DOHH2 (cell line): ENCODE measurements around the gene LASP1NB.

Experiments
- H3F3A ChIP-seq: fragments of 200-600 bp; sonication (generic), shearing (Covaris generic); 2 replicates; pipeline ENCODE4 v1.6.0; 2016; ENCODE audit warnings: antibody characterized with exemption, mild to moderate bottlenecking; ENCODE audit not compliant: control insufficient read depth, insufficient read depth
- H3K27ac ChIP-seq: fragments of 200-600 bp; sonication (generic); 2 replicates; pipeline ENCODE4 v1.5.1; 2014; ENCODE audit warnings: low read depth, mild to moderate bottlenecking, low read length, moderate library complexity
- H3K27me3 ChIP-seq: fragments of 200-600 bp; sonication (generic); 2 replicates; pipeline ENCODE4 v1.6.1; 2014; ENCODE audit warnings: mild to moderate bottlenecking, low read length, mixed read lengths; ENCODE audit not compliant: control insufficient read depth
- H3K36me3 ChIP-seq: fragments of 200-600 bp; sonication (generic); 2 replicates; pipeline ENCODE4 v1.6.1; 2014; ENCODE audit warnings: mild to moderate bottlenecking, low read length, moderate library complexity, mixed read lengths; ENCODE audit not compliant: control insufficient read depth
- H3K4me1 ChIP-seq: fragments of 200-600 bp; sonication (generic); 2 replicates; pipeline ENCODE4 v1.6.1; 2014; ENCODE audit warnings: mild to moderate bottlenecking, low read length, mixed read lengths; ENCODE audit not compliant: control insufficient read depth
- H3K4me2 ChIP-seq: fragments of 200-600 bp; sonication (generic); 2 replicates; pipeline ENCODE4 v1.6.0; 2014; ENCODE audit warnings: mild to moderate bottlenecking, low read length, moderate library complexity
- H3K4me3 ChIP-seq: fragments of 200-600 bp; sonication (generic); 2 replicates; pipeline ENCODE4 v1.5.1; 2014; ENCODE audit warnings: mild to moderate bottlenecking, low read length, mixed read lengths
- H3K79me2 ChIP-seq: fragments of 200-600 bp; sonication (generic); 2 replicates; pipeline ENCODE4 v1.6.1; 2014; ENCODE audit warnings: mild to moderate bottlenecking, low read length, mixed read lengths; ENCODE audit not compliant: control insufficient read depth
- H3K9me2 ChIP-seq: fragments of 200-600 bp; sonication (generic); replicated peaks from 2 replicates; pipeline ENCODE4 v1.6.1; 2014; ENCODE audit warnings: mild to moderate bottlenecking, low read length, mixed read lengths; ENCODE audit not compliant: control insufficient read depth
- H3K9me3 ChIP-seq: fragments of 200-600 bp; sonication (generic); 2 replicates; pipeline ENCODE4 v1.6.1; 2014; ENCODE audit warnings: antibody characterized with exemption, low read length, mixed read lengths; ENCODE audit not compliant: control insufficient read depth, insufficient read depth
- H4K20me1 ChIP-seq: fragments of 200-600 bp; sonication (generic); 2 replicates; pipeline ENCODE4 v1.6.0; 2014; ENCODE audit warnings: low read depth, mild to moderate bottlenecking, antibody characterized with exemption, low read length, moderate library complexity; ENCODE audit not compliant: control insufficient read depth, insufficient read depth
- CTCF ChIP-seq: fragments of 200-600 bp; sonication (generic); IDR thresholded peaks from one replicate; pipeline ENCODE4 v1.5.1; 2014; ENCODE audit warnings: antibody characterized with exemption, mild to moderate bottlenecking, low read depth, low read length; ENCODE audit not compliant: poor library complexity, severe bottlenecking
- EZH2phosphoT487 ChIP-seq: fragments of 200-600 bp; sonication (generic); IDR thresholded peaks from 2 replicates; pipeline ENCODE4 v1.6.1; 2017; ENCODE audit warnings: borderline replicate concordance, mild to moderate bottlenecking, antibody characterized with exemption, low read length, moderate library complexity, mixed read lengths

The LASP1NB gene

GRCh38 chr17:38919316-38920078, 5.9 kb upstream of the LASP1NB start:
- Histone ChIP-seq H3K36me3 (peaks cover 34% of the 10 kb centered on the region), H3K4me2 (no peak overlapping the region), H3F3A (no peaks in the 10 kb centered on the region; the same call in 1 of the 2 replicates), H3K4me3 (no peak overlapping the region), H3K4me1 (peaks cover 13% of the 10 kb centered on the region), H3K27ac (no peak overlapping the region), H3K27me3 (no peaks in the 10 kb centered on the region), H4K20me1 (no peaks in the 10 kb centered on the region), H3K9me3 (no peaks in the 10 kb centered on the region), H3K9me2 (no peaks in the 10 kb centered on the region), H3K79me2 (no peaks in the 10 kb centered on the region)
- TF ChIP-seq EZH2phosphoT487 (no peak), CTCF (no peak)

GRCh38 chr17:38920374-38921291, 4.8 kb upstream of the LASP1NB start:
- no peak overlapping the region for H3K4me2 ChIP-seq
- H3K9me2 ChIP-seq = no peaks in the 10 kb centered on the region
- no peak overlapping the region for H3K27ac ChIP-seq
- no peaks in the 10 kb centered on the region for H3K9me3 ChIP-seq
- peaks cover 22% of the 10 kb centered on the region for H3K4me1 ChIP-seq
- H3K27me3 ChIP-seq = no peaks in the 10 kb centered on the region
- no peaks in the 10 kb centered on the region for H4K20me1 ChIP-seq
- peaks cover 22% of the 10 kb centered on the region for H3K36me3 ChIP-seq
- no peak for TF ChIP-seq CTCF
- no peak for TF ChIP-seq EZH2phosphoT487
- H3K79me2 ChIP-seq = no peaks in the 10 kb centered on the region
- no peak overlapping the region for H3K4me3 ChIP-seq
- H3F3A ChIP-seq = no peaks in the 10 kb centered on the region; the same call in 1 of the 2 replicates

- Histone ChIP-seq H3F3A (peaks cover 4% of the 10 kb centered on the region; the same call in 1 of the 2 replicates), H3K27ac (no peak overlapping the region), H3K79me2 (no peaks in the 10 kb centered on the region), H3K4me1 (peaks cover 34% of the 10 kb centered on the region), H3K9me3 (no peaks in the 10 kb centered on the region), H4K20me1 (no peaks in the 10 kb centered on the region), H3K4me2 (no peak overlapping the region), H3K4me3 (no peak overlapping the region), H3K27me3 (no peaks in the 10 kb centered on the region), H3K9me2 (no peaks in the 10 kb centered on the region), H3K36me3 (peaks cover 20% of the 10 kb centered on the region)
- TF ChIP-seq EZH2phosphoT487 (no peak), CTCF (no peak)
These were observed 3.5 kb upstream of the LASP1NB start for GRCh38 chr17:38921756-38922411.
